GM13977 (cell line): ENCODE measurements around the gene DISP2.
A peak's percentile ranks its signal among the peaks of the same experiment; 100 is the strongest.

Experiments
- DNase-seq: peaks from one replicate; pipeline ENCODE4 v3.0.0; 2012; ENCODE audit warnings: low spot score
- in situ Hi-C: fragments of 300-500 bp; cut with MboI; formaldehyde crosslinking; loops from one replicate; pipeline ENCODE4 v1.12.0; 2022; ENCODE audit warnings: low sequenced_read_pairs, low pct_unique_long_range_greater_than_20kb, mixed read lengths, inconsistent platforms; ENCODE audit not compliant: unreplicated experiment
- TF ChIP-seq, protein P1 (sequence below): IDR thresholded peaks from 2 replicates; pipeline ENCODE4 v1.5.1; 2012; ENCODE audit warnings: mild to moderate bottlenecking, control low read depth; ENCODE audit not compliant: insufficient read depth; ENCODE audit errors: extremely low read depth, missing control alignments

The DISP2 gene

DNA sequence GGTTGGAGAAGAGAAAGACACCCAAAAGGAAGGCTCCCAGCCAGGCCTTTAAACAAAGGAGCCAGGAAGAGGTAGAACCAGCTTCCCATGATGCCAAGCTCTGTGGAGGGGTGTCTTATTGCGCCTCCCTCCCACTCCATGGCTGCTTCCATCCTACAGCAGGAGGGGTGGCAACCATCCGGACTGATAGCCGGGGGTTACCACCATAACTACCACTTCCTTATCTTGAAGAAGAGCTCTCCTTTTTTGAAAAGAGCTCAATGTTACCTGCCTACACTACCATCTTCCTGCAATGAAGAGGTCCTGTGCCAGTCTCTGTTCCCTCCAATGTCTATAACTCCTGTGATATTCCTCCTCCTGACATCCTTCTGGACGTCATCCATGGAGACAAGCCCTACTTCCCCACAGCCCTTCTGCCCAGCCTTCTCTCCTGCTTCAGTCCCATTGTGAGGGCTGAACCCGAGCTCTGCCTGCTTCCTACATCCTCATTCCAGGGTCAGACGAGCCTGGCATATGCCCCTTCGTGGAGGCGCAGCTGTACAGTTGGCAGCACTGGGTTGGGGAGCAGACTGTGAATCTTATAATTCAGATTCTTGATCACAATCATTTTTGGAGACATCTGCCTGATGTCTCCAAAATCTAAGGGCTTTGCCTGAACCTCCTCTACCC, 25.8 kb upstream of the DISP2 start:
- in situ Hi-C loops, result no loop called here
- no peak for DNase-seq
- TF ChIP-seq, protein P1, sequence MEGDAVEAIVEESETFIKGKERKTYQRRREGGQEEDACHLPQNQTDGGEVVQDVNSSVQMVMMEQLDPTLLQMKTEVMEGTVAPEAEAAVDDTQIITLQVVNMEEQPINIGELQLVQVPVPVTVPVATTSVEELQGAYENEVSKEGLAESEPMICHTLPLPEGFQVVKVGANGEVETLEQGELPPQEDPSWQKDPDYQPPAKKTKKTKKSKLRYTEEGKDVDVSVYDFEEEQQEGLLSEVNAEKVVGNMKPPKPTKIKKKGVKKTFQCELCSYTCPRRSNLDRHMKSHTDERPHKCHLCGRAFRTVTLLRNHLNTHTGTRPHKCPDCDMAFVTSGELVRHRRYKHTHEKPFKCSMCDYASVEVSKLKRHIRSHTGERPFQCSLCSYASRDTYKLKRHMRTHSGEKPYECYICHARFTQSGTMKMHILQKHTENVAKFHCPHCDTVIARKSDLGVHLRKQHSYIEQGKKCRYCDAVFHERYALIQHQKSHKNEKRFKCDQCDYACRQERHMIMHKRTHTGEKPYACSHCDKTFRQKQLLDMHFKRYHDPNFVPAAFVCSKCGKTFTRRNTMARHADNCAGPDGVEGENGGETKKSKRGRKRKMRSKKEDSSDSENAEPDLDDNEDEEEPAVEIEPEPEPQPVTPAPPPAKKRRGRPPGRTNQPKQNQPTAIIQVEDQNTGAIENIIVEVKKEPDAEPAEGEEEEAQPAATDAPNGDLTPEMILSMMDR, result no peak

DNA sequence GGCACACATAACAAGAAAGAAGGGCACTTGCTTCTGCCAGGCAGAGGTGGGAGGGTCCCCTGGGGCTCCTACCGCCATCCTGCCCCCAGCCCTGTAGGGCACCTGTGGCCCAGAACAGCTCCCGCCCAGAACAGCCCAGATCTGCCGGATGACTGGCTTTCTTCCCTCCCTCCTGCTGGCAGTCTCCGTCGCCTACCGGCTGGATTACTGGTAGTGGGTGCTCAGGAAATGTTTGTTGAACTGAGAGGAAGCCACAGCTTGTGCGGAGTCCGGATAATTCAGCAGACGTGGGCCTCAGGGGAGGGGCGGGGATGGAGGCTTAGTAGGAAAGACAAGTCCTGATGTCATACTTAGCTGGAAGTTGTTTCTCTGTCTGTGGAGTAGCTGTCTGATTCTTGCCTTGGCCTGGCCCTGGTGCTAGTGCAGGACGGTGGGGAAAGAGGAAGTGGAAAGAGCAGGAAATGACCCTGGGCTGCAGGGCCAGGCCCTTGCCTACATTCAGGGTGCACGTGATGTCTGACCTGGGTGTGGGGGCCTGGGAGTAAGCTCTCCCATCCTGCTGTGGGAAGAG, 24.0 kb upstream of the DISP2 start:
- TF ChIP-seq, protein P1, result no peak
- in situ Hi-C loops, result no loop called here
- peak; percentile 49 for DNase-seq

DNA sequence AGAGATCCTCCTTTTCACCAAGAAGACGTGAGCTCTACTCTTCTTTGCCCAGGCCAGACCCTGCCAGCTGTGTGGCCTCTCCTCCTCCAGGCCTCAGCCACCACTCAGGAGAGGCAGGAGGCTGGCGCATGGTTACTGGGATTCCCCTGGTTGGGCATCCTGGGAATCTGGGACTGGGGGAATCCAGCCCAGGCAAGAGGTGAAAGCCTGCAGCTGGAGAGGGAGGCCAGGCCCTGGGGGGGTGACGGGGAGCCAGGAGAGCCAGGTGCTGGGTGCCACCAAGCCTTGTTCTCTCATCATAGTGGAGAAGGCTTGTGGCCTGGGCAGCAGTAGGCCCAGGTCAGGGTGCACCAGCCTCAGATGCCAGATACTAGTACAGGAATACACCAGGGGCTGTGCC, 23.5 kb upstream of the DISP2 start:
- TF ChIP-seq, protein P1, result no peak
- DNase-seq, result no peak
- in situ Hi-C loops, result no loop called here

DNA sequence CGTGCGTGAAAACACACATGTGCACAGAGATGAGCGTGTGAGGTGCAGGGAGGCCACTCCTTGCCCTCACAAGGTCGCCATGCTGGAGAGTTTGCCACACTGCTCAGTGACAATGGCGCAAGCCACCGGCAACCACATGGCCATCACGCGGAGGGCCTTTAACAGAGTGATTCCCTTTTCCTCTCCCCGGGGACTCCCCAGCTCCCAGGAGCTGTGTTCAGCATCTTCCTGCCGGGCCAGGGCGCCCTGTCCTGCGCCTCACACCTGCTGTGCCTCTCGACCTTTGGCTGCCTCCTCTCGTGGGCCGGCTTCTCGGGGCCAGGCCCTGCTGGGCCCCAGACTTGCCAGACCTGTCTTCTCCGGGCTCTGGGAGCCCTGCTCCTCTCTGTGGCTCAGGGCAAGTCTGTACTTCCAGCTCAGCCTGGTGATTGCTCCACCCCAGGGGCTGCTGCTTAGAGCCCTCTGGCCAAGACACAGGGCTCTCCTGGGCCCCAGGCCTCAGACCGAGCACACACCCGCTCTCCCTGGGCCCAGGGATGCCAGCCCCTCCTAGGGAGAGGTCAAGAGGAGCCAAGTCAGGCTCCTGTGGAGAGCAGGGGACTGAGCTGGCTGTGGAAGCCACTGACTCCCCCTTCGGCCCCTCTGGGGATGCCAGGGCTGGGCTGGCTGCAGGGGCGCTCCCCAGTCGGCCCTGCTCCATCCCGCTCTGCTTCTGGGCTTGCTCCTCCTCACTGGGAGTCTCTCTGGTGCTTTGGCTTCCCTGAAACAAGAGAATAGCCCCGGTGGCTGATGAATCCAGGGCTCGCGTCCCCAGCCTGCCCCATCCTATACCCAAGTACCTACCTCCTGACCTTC, 22.9 kb upstream of the DISP2 start:
- TF ChIP-seq, protein P1, result no peak

DNA sequence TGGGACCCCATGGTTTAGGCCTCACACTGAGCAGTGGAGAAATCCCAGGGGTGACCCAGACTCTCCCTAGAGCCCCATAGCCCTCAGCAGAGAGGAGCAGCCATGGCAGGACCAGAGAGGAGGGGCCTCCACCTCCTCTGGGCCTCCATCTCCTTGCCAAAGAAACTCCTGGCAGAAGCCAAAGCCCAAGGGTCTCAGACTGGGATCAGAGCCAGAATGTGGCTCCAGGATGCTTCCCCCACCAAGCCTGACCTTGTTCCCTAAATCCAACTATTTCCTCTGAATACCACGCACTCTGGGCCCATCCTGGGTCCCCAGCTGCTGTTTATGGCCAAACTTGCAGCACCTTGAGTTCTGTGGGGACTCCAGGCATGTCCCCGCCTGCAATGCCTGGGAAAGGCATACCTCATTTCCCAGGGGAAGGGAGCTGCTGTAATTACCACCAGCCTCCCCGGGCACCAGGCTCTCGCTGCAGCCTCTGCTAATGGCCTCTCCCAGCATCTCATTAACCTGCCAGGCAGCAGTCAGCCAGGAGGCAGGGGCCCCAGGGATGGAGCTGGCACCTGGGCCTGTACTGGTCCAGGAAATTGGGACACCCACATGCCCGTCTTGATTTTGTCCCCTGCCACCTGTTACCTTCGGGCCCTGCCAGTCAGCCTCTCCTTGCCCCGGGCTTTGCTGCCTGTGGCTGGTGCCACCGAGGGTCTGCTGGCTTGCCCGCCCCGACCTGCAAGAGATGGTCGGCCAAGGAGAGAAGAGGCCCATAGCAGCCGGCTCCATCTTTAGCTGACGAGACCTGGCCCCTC, 21.9 kb upstream of the DISP2 start:
- in situ Hi-C loops, result loop anchor here (5.0 kb wide), 1 partner anchor 86 kb away; no protein-coding TSS in a partner anchor
- DNase-seq, result no peak

More for the DNA sequence above, 22.9 kb upstream of the DISP2 start:
- no peak for DNase-seq
- in situ Hi-C loops, result loop anchor here (5.0 kb wide), 1 partner anchor 87 kb away; no protein-coding TSS in a partner anchor

More for the DNA sequence above, 21.9 kb upstream of the DISP2 start:
- TF ChIP-seq, protein P1, result no peak
